NB4 (cell line): ENCODE measurements around the gene CSRP1.

ENCODE experiments used
- DNase-seq: peaks from one replicate; pipeline ENCODE4 v3.0.0; 2010; ENCODE audit warnings: low read depth
- H3K4me3 ChIP-seq: one replicate; pipeline ENCODE4 v1.5.1; 2011; ENCODE audit warnings: mild to moderate bottlenecking, low read depth, low read length, moderate library complexity
- MYC ChIP-seq: IDR thresholded peaks from 2 replicates; pipeline ENCODE4 v1.6.1; 2011; ENCODE audit warnings: low read depth, low read length
- POLR2A ChIP-seq: IDR thresholded peaks from 2 replicates; pipeline ENCODE4 v1.6.1; 2011; ENCODE audit warnings: mild to moderate bottlenecking; ENCODE audit not compliant: insufficient read length; ENCODE audit errors: extremely low read depth
- TF ChIP-seq, protein P1 (sequence below): IDR thresholded peaks from 2 replicates; pipeline ENCODE4 v1.6.1; 2011; ENCODE audit warnings: low read depth, low read length
- TF ChIP-seq, protein P2 (sequence below): IDR thresholded peaks from one replicate; pipeline ENCODE4 v1.5.1; 2012; ENCODE audit warnings: low read depth, low read length

CSRP1 gene

GRCh38 chr1:201444792-201445191, 62.1 kb downstream of the CSRP1 start:
- peak; percentile 59 for DNase-seq
- no peak overlapping the region for H3K4me3 ChIP-seq

DNA sequence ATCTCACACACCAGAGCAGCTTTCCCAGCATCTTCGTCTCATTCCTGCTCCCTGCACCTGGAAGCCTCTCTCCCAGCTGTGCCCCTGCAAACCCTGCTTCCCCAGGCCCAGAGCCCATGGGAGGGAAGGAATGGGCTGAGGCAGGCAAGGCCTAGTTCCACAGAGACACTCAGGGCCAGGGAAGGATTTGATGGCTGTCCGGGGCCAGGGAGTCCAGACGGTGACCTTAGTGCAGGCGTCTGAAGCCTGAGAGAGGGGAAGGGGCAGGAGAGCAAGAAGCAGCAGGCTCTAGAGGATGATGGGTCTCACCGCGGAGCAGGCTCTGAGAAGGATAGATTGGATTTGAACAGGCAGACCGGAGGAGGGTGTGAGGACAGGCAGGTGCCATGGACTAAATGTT, 63.2 kb downstream of the CSRP1 start:
- TF ChIP-seq, protein P1, sequence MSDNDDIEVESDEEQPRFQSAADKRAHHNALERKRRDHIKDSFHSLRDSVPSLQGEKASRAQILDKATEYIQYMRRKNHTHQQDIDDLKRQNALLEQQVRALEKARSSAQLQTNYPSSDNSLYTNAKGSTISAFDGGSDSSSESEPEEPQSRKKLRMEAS: no peak
- no peak for TF ChIP-seq POLR2A
- no peak for TF ChIP-seq MYC
- TF ChIP-seq, protein P2, sequence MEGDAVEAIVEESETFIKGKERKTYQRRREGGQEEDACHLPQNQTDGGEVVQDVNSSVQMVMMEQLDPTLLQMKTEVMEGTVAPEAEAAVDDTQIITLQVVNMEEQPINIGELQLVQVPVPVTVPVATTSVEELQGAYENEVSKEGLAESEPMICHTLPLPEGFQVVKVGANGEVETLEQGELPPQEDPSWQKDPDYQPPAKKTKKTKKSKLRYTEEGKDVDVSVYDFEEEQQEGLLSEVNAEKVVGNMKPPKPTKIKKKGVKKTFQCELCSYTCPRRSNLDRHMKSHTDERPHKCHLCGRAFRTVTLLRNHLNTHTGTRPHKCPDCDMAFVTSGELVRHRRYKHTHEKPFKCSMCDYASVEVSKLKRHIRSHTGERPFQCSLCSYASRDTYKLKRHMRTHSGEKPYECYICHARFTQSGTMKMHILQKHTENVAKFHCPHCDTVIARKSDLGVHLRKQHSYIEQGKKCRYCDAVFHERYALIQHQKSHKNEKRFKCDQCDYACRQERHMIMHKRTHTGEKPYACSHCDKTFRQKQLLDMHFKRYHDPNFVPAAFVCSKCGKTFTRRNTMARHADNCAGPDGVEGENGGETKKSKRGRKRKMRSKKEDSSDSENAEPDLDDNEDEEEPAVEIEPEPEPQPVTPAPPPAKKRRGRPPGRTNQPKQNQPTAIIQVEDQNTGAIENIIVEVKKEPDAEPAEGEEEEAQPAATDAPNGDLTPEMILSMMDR: no peak
- DNase-seq: no peak
- no peak overlapping the region for H3K4me3 ChIP-seq

More at GRCh38 chr1:201444792-201445191, 62.1 kb downstream of the CSRP1 start:
- TF ChIP-seq, protein P2: no peak
- TF ChIP-seq MYC (no peak), POLR2A (no peak)
- TF ChIP-seq, protein P1: no peak

DNA sequence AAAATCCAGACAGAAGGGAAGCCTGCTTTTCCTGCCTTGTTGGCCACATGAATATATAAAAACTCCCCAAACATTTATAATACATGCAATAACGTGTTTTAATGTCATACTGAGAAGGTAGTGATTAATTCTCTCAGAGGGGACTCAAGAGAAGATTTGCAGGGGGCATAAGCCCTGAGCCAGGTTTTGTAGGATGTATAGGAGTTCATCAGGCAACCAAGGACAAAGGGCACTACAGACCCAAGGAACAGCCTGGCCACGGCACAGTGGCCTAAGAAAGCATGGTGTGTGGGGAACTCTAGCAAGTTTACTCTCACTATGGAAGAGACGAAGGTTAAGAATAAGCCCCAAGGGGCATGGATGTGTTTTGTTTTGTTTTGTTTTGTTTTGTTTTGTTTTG, 70.0 kb downstream of the CSRP1 start:
- H3K4me3 ChIP-seq: no peak overlapping the region
- no peak for TF ChIP-seq POLR2A
- TF ChIP-seq, protein P1: no peak
- DNase-seq: no peak

DNA sequence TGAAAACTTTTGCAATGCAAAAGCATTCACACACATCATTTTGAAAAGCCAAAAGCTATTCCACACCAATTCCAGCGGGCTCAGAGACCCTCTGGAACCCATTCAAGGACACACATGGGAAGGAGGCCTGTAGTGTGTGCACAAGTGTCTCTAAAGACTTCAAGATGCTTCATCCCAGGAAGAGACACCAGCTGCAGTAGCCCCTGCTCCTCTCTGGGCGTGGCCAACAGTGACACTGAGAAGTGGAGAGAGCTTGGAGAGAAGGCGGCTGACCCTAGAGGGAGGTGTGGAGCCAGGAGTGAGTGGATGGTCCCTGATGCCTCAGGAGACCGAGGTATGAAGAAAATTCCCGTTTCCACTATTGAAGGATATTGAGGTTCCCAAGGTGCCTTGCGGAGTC, 70.5 kb downstream of the CSRP1 start:
- DNase-seq: no peak
- TF ChIP-seq MYC (no peak), POLR2A (no peak)
- TF ChIP-seq, protein P1: no peak
- TF ChIP-seq, protein P2: no peak

GRCh38 chr1:201434266-201434665, 72.7 kb downstream of the CSRP1 start:
- TF ChIP-seq POLR2A (no peak), MYC (no peak)
- TF ChIP-seq, protein P2: no peak
- TF ChIP-seq, protein P1: no peak
- DNase-seq: no peak
- H3K4me3 ChIP-seq: no peak overlapping the region

More for the DNA sequence above, 70.5 kb downstream of the CSRP1 start:
- no peak overlapping the region for H3K4me3 ChIP-seq

- no peak for DNase-seq
- no peak overlapping the region for H3K4me3 ChIP-seq
- TF ChIP-seq, protein P1: no peak
- TF ChIP-seq, protein P2: no peak
- no peak for TF ChIP-seq MYC
- TF ChIP-seq POLR2A: no peak
Observed at GRCh38 chr1:201433609-201434008, 73.3 kb downstream of the CSRP1 start.
